Cardiac atrium fibroblast (primary cell): ENCODE data around the gene CFHR1. TPM values are rescaled to one million over a fixed set of nuclear protein-coding genes. Genes with fewer than 3 reads are reported as not detected.

ENCODE experiments used
- total RNA-seq: library from RNA; depleted of rRNA; stranded (reverse); fragments of >200 nt; gene quantifications from 2 replicates; pipeline ENCODE4 v1.2.3, GENCODE V29; 2015

CFHR1 gene
- total RNA-seq: 0.81 TPM in 1 of 2 replicates, not detected in the other

DNA sequence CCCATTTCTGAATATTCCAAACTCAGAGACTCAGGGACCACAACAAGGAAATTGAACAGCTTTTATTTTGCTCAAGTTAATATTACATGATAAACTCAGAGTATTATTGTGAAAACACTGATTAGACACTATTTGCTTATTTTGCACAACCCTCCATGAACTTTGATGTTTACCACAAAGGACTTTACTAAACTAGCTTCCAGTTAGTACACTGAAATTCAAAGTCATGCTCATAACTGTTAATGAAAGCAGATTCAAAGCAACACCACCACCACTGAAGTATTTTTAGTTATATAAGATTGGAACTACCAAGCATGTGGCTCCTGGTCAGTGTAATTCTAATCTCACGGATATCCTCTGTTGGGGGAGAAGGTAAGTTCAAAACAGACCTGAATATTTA is at the start of gene CFHR1:
Gene CFHR1, plus strand, starts transcription at position 201 of the 400 bp plus-strand sequence. Its CDS starts 114 bp downstream, at position 315.

DNA sequence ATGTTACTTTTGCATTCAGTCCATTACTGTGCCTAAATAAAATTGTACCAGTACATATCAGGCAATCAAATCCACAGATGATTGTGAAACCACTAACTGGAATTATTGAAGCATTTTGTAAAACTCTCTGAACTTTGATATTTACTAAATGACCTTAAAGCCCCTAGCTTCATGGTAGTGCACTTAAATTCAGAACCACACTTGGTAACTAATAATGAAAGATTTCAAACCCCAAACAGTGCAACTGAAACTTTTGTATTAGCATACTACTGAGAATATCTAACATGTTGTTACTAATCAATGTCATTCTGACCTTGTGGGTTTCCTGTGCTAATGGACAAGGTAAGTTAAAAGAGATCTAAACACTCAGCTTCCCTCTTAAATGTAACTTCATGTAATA is 44.9 kb upstream of the CFHR1 start, which contains the start of gene CFHR3:
Gene CFHR3, plus strand, starts transcription at position 238 of the 400 bp plus-strand sequence. Its CDS starts 47 bp downstream, at position 285.

Other genes starting within 250 kb of the CFHR1 start
- 17.5 and 35.5 TPM in 2 replicates for gene KCNT2, start 211.3 kb upstream of the CFHR1 start, total RNA-seq
- 799 and 856 TPM in 2 replicates for gene CFH, start 167.7 kb upstream of the CFHR1 start, total RNA-seq
- gene CFHR3, start 44.9 kb upstream of the CFHR1 start, total RNA-seq: not detected in 2 replicates
- not detected in 2 replicates for gene CFHR4, start 68.3 kb downstream of the CFHR1 start, total RNA-seq
- not detected in 2 replicates for gene CFHR2, start 124.0 kb downstream of the CFHR1 start, total RNA-seq
- not detected in 2 replicates for gene CFHR5, start 157.8 kb downstream of the CFHR1 start, total RNA-seq
- gene F13B, start 247.5 kb downstream of the CFHR1 start, total RNA-seq: not detected in 2 replicates